H1 (cell line): Measurements from ENCODE around the gene SUCNR1. TPM values are rescaled to one million over a fixed set of nuclear protein-coding genes. Genes with fewer than 3 reads are reported as not detected.
A peak's percentile ranks its signal among the peaks of the same experiment; 100 is the strongest.

Experiments
- CTCF ChIA-PET: fragments of 300-600 bp; sonication (Branson Sonifier 250); formaldehyde crosslinking; loops from one replicate; lab custom pipeline; 2021; ENCODE audit not compliant: partially characterized antibody; lab: Charles Lee
- POLR2A ChIA-PET: fragments of 300-600 bp; sonication (Branson Sonifier 250); formaldehyde crosslinking; loops from one replicate; lab custom pipeline; 2021; ENCODE audit warnings: inconsistent platforms; ENCODE audit not compliant: partially characterized antibody; lab: Charles Lee
- DNase-seq, 2 experiments: peaks; one replicate each; pipeline versions ENCODE4 v3.0.0 to v3.0.0-alpha.2; 2010 to 2022; ENCODE audit warnings: low spot score in 2 of 2, low read depth in 1 of 2, mixed read lengths in 1 of 2
- FAIRE-seq: peaks from 2 replicates; lab custom pipeline; 2011; peaks lifted over from hg19 to GRCh38; lab: Jason Lieb, UNC
- H2AFZ ChIP-seq: 2 replicates; pipeline ENCODE4 v1.8.1; 2012; ENCODE audit warnings: low read length, inconsistent platforms
- H2AK5ac ChIP-seq: 2 replicates; pipeline ENCODE4 v1.6.1; 2013; ENCODE audit warnings: low read depth, low read length
- H2BK120ac ChIP-seq: replicated peaks from 2 replicates; pipeline ENCODE3; 2013; ENCODE audit warnings: low read depth, low read length, inconsistent platforms
- H2BK12ac ChIP-seq: 2 replicates; pipeline ENCODE4 v1.6.1; 2013; ENCODE audit warnings: low read depth, low read length
- H2BK15ac ChIP-seq: 2 replicates; pipeline ENCODE4 v1.6.1; 2013; ENCODE audit warnings: low read length
- H2BK20ac ChIP-seq: 2 replicates; pipeline ENCODE4 v1.6.1; 2013; ENCODE audit warnings: low read length
- H2BK5ac ChIP-seq: 2 replicates; pipeline ENCODE4 v1.6.1; 2013; ENCODE audit warnings: low read depth, low read length
- H3K14ac ChIP-seq: 2 replicates; pipeline ENCODE4 v1.6.1; 2013; ENCODE audit warnings: inconsistent platforms; ENCODE audit not compliant: insufficient read length
- H3K18ac ChIP-seq: 2 replicates; pipeline ENCODE4 v1.6.1; 2013; ENCODE audit warnings: low read length; ENCODE audit errors: extremely low read depth
- H3K23ac ChIP-seq: 2 replicates; pipeline ENCODE4 v1.6.1; 2013; ENCODE audit warnings: inconsistent platforms; ENCODE audit not compliant: insufficient read length
- H3K23me2 ChIP-seq: 2 replicates; pipeline ENCODE4 v1.6.1; 2013; ENCODE audit warnings: low read depth, low read length
- H3K27ac ChIP-seq: 2 replicates; pipeline ENCODE4 v1.6.1; 2011; ENCODE audit warnings: low read depth, low read length, inconsistent platforms
- H3K27me3 ChIP-seq, 4 experiments: replicated peaks in 1 of 4; 1 replicate in 1 of 4; 2 replicates in 3 of 4; pipeline versions ENCODE4 v1.6.1 to v1.8.1; 2011 to 2013; ENCODE audit warnings: low read length in 3 of 4, mild to moderate bottlenecking in 3 of 4, inconsistent platforms in 2 of 4, mixed read lengths in 2 of 4, moderate library complexity in 1 of 4; ENCODE audit not compliant: control insufficient read depth in 3 of 4, insufficient read depth in 3 of 4; ENCODE audit errors: extremely low read depth in 1 of 4
- H3K36me3 ChIP-seq, 4 experiments: 2 replicates each; pipeline versions ENCODE4 v1.6.1 to v1.8.1; 2011 to 2013; ENCODE audit warnings: mild to moderate bottlenecking in 4 of 4, low read length in 3 of 4, moderate library complexity in 2 of 4, control low read depth in 1 of 4, inconsistent platforms in 1 of 4; ENCODE audit not compliant: insufficient read depth in 4 of 4, control insufficient read depth in 2 of 4
- H3K4ac ChIP-seq: replicated peaks from 2 replicates; pipeline ENCODE3; 2013; ENCODE audit warnings: low read length, low read depth, mixed read lengths, inconsistent platforms; ENCODE audit not compliant: insufficient read length
- H3K4me1 ChIP-seq, 4 experiments: replicated peaks in 1 of 4; 1 replicate in 1 of 4; 2 replicates in 3 of 4; pipeline versions ENCODE4 v1.6.1 to v1.8.1; 2011 to 2013; ENCODE audit warnings: low read length in 3 of 4, inconsistent platforms in 2 of 4, mixed read lengths in 1 of 4; ENCODE audit not compliant: insufficient read depth in 4 of 4, control insufficient read depth in 3 of 4
- H3K4me2 ChIP-seq, 2 experiments: 2 replicates each; pipeline versions ENCODE4 v1.6.1 to v1.8.1; 2011 to 2013; ENCODE audit warnings: low read depth in 2 of 2, low read length in 2 of 2, control low read depth in 1 of 2, inconsistent platforms in 1 of 2, mild to moderate bottlenecking in 1 of 2; ENCODE audit not compliant: insufficient read depth in 1 of 2
- H3K4me3 ChIP-seq, 4 experiments: fragments of 200-600, 300-600 bp in 1 of 4; sonication (generic), shearing (Covaris generic), sonication (Bioruptor Twin) in 1 of 4; 2 replicates each; pipeline versions ENCODE4 v1.5.1 to v1.8.1; 2011 to 2016; ENCODE audit warnings: low read length in 4 of 4, low read depth in 3 of 4, control low read depth in 2 of 4, inconsistent platforms in 2 of 4, mild to moderate bottlenecking in 2 of 4, mixed read lengths in 1 of 4, moderate library complexity in 1 of 4; ENCODE audit not compliant: insufficient read depth in 2 of 4; ENCODE audit errors: extremely low read depth in 1 of 4
- H3K56ac ChIP-seq: replicated peaks from 2 replicates; pipeline ENCODE3; 2013; ENCODE audit warnings: low read depth, mild to moderate bottlenecking, mixed read lengths, low read length, inconsistent platforms; ENCODE audit not compliant: insufficient read length
- H3K79me1 ChIP-seq: 2 replicates; pipeline ENCODE4 v1.6.1; 2013; ENCODE audit warnings: low read depth, low read length, control low read depth
- H3K79me2 ChIP-seq, 2 experiments: 2 replicates each; pipeline versions ENCODE4 v1.6.1 to v1.8.1; 2012 to 2013; ENCODE audit warnings: low read length in 2 of 2, mild to moderate bottlenecking in 2 of 2, inconsistent platforms in 1 of 2; ENCODE audit not compliant: insufficient read depth in 2 of 2, control insufficient read depth in 1 of 2
- H3K9ac ChIP-seq, 4 experiments: replicated peaks in 1 of 4; 1 replicate in 1 of 4; 2 replicates in 3 of 4; pipeline versions ENCODE4 v1.6.1 to v1.8.1; 2011 to 2013; ENCODE audit warnings: low read depth in 3 of 4, low read length in 3 of 4, control low read depth in 2 of 4, mild to moderate bottlenecking in 2 of 4, moderate library complexity in 2 of 4, inconsistent platforms in 1 of 4; ENCODE audit errors: extremely low read depth in 1 of 4
- H3K9me3 ChIP-seq, 2 experiments: 2 replicates each; pipeline versions ENCODE4 v1.6.1 to v1.8.1; 2012 to 2013; ENCODE audit warnings: mild to moderate bottlenecking in 2 of 2, moderate library complexity in 2 of 2, control low read depth in 1 of 2, inconsistent platforms in 1 of 2, low read depth in 1 of 2, low read length in 1 of 2, mixed read lengths in 1 of 2; ENCODE audit not compliant: insufficient read depth in 2 of 2
- H4K20me1 ChIP-seq, 2 experiments: replicated peaks in 1 of 2; 2 replicates each; pipeline versions ENCODE3 to v1.8.1; 2011 to 2013; ENCODE audit warnings: inconsistent platforms in 2 of 2, low read length in 2 of 2, mild to moderate bottlenecking in 1 of 2; ENCODE audit not compliant: insufficient read depth in 2 of 2, control insufficient read depth in 1 of 2
- H4K5ac ChIP-seq: 2 replicates; pipeline ENCODE4 v1.6.1; 2013; ENCODE audit warnings: low read length, low read depth, mixed read lengths, inconsistent platforms; ENCODE audit not compliant: insufficient read length
- H4K8ac ChIP-seq: 2 replicates; pipeline ENCODE4 v1.8.0; 2013; ENCODE audit warnings: mild to moderate bottlenecking, moderate library complexity, low read length, inconsistent platforms; ENCODE audit not compliant: insufficient read depth; ENCODE audit errors: extremely low read depth
- H4K91ac ChIP-seq: replicated peaks from 2 replicates; pipeline ENCODE3; 2013; ENCODE audit warnings: low read length, mixed read lengths, inconsistent platforms; ENCODE audit not compliant: insufficient read length
- BACH1 ChIP-seq: IDR thresholded peaks from 2 replicates; pipeline ENCODE4 v1.6.1; 2012; ENCODE audit warnings: low read length, improper control_type of control experiment
- CHD2 ChIP-seq: IDR thresholded peaks from 2 replicates; pipeline ENCODE4 v1.6.1; 2012; ENCODE audit warnings: low read length, improper control_type of control experiment
- CTBP2 ChIP-seq: IDR thresholded peaks from 2 replicates; pipeline ENCODE4 v1.7.0; 2011; ENCODE audit warnings: borderline replicate concordance, mild to moderate bottlenecking, moderate library complexity, mixed read lengths, low read length; ENCODE audit not compliant: insufficient read depth, insufficient read length
- KDM1A ChIP-seq: fragments of 200-600, 300-600 bp; sonication (generic); IDR thresholded peaks from 2 replicates; pipeline ENCODE4 v1.7.1; 2016; ENCODE audit warnings: mild to moderate bottlenecking, low read length, borderline replicate concordance
- MAFK ChIP-seq: IDR thresholded peaks from 2 replicates; pipeline ENCODE4 v1.6.1; 2012; ENCODE audit warnings: low read depth, mild to moderate bottlenecking, improper control_type of control experiment, low read length
- POLR2AphosphoS5 ChIP-seq: IDR thresholded peaks from 2 replicates; pipeline ENCODE4 v1.6.1; 2011; ENCODE audit warnings: low read depth, low read length
- WGBS, 2 experiments: shearing (Covaris generic) in 1 of 2; methylation state at CpG; one replicate each; pipeline versions ENCODE4 v1.1.6 to v1.1.7; 2013 to 2015; ENCODE audit warnings: low lambda C conversion rate in 2 of 2, mixed read lengths in 2 of 2, inconsistent platforms in 1 of 2, low coverage in 1 of 2, missing lambda C conversion rate in 1 of 2; ENCODE audit not compliant: insufficient replicate concordance in 2 of 2, insufficient coverage in 1 of 2, insufficient read length in 1 of 2; ENCODE audit errors: extremely low coverage in 1 of 2, missing lambda C conversion rate in 1 of 2; 5-methylcytosine and 5-hydroxymethylcytosine counted together
- polyA plus RNA-seq, 7 experiments: library from polyadenylated mRNA; depleted of rRNA in 3 of 7; stranded (reverse) in 5 of 7; unstranded in 2 of 7; fragments of >200 nt in 5 of 7; fragments of 200-250 nt in 2 of 7; gene quantifications; 1 replicate in 5 of 7; 2 replicates in 1 of 7; 4 replicates in 1 of 7; pipeline versions ENCODE4 v1.2.1 to v1.2.3, GENCODE V29; 2011 to 2013; ENCODE audit warnings: missing spikeins in 2 of 7, mixed read lengths in 2 of 7
- total RNA-seq: library from RNA; stranded (reverse); fragmentation: NEBNext Ultra II Directional; extraction: Animal tissue kit (Norgen Biotek cat#: 25700); gene quantifications from 2 replicates; pipeline ENCODE4 v1.2.1, GENCODE V29; 2021

Gene SUCNR1
- total and polyA plus RNA-seq, 2 of the 8 experiments (the other 6 are each of a cell fraction or from before 2014, with no cell fraction given) = not detected

GRCh38 chr3:151837057-151837456 is 36.4 kb upstream of the SUCNR1 start:
- Histone ChIP-seq H3K4ac (no peak overlapping the region), H4K5ac (no peak overlapping the region), H3K79me1 (no peaks in the 10 kb centered on the region), H3K23ac (no peak overlapping the region), H3K18ac (no peak overlapping the region), H3K4me1 (0 out of 7 replicates have a peak, but pooled peaks cover 0 to 3% (median 0%) of the 10 kb centered on the region in 4 experiments), H3K36me3 (no peaks in the 10 kb centered on the region), H2BK5ac (no peak overlapping the region), H3K27ac (no peak overlapping the region), H2BK20ac (no peak overlapping the region; the same call in 1 of the 2 replicates), H3K27me3 (no peaks in the 10 kb centered on the region), H4K91ac (no peak overlapping the region), H3K56ac (no peak overlapping the region), H2BK120ac (peak overlapping the region; percentile 24), H3K9me3 (no peaks in the 10 kb centered on the region), H3K23me2 (no peaks in the 10 kb centered on the region), H3K9ac (no peak overlapping the region), H3K79me2 (no peaks in the 10 kb centered on the region), H2AK5ac (no peak overlapping the region), H3K14ac (no peak overlapping the region), H2BK15ac (no peak overlapping the region), H3K4me3 (no peak overlapping the region), H4K8ac (no peak overlapping the region), H2AFZ (peak overlapping the region; percentile 13; the same call in 1 of the 2 replicates), H3K4me2 (no peak overlapping the region), H4K20me1 (no peaks in the 10 kb centered on the region), H2BK12ac (no peak overlapping the region)
- 74% methylated on average over 4 of the region's 4 CpGs; no CpG with 5 or more reads in 1 of the 2 experiments for WGBS, 2 experiments
- FAIRE-seq (no peak), DNase-seq (peak in 1 of 2 experiments; percentile 34)
- CTCF ChIA-PET = interaction anchor here (0.7 to 5.4 kb wide), 22 partner anchors 8 to 669 kb away, joined by 3 to 82 read pairs (median 4); partner anchors contain the start of gene IGSF10
- POLR2A ChIA-PET = no interaction called here
- TF ChIP-seq CHD2 (no peak), KDM1A (no peak), POLR2AphosphoS5 (no peak), CTBP2 (no peak), BACH1 (peak; percentile 89), MAFK (peak; percentile 83)
